ENCODE measurements around the gene ANKRD52. TPM values are rescaled to one million over a fixed set of nuclear protein-coding genes. Genes with fewer than 3 reads are reported as not detected.

Gene ANKRD52
- total and polyA plus RNA-seq, 4 donors: 20.9 to 54.7 (median 32.9) TPM

GRCh38 chr12:56260921-56261320 lies 2.7 kb upstream of the ANKRD52 start:
- no peaks in the 10 kb centered on the region for H3K27me3 ChIP-seq (ENCODE audit: control insufficient read depth, insufficient read depth, low read length)
- peaks cover 12% of the 10 kb centered on the region for H3K36me3 ChIP-seq (ENCODE audit: control insufficient read depth, insufficient read depth, low read length)
- no peaks in the 10 kb centered on the region for H3K9me3 ChIP-seq (ENCODE audit: control insufficient read depth, insufficient read depth, low read length)
- peaks cover 27% of the 10 kb centered on the region for H3K4me1 ChIP-seq (ENCODE audit: control insufficient read depth, insufficient read depth, low read length)
- WGBS (ENCODE audit: insufficient coverage): 80% methylated on average over 3 of the region's 3 CpGs
- no peak overlapping the region for H3K27ac ChIP-seq (ENCODE audit: low read depth, low read length)
- no peak overlapping the region for H3K4me3 ChIP-seq (ENCODE audit: low read depth, low read length)
- DNase-seq (ENCODE audit: low read depth in 4 of 6, low spot score in 6 of 6): no peak

- H3K9me3 ChIP-seq (ENCODE audit: control insufficient read depth, insufficient read depth, low read length): no peaks in the 10 kb centered on the region
- WGBS (ENCODE audit: insufficient coverage): 87% methylated on average over 7 of the region's 8 CpGs
Measured at GRCh38 chr12:56260380-56260779, 2.2 kb upstream of the ANKRD52 start.

GRCh38 chr12:56258820-56259183 lies 618 bp upstream of the ANKRD52 start:
- H3K4me3 ChIP-seq (ENCODE audit: low read depth, low read length): peak overlapping the region; percentile 78
- DNase-seq (ENCODE audit: low read depth in 4 of 6, low spot score in 6 of 6): no peak
- H3K27me3 ChIP-seq (ENCODE audit: control insufficient read depth, insufficient read depth, low read length): no peaks in the 10 kb centered on the region
- H3K9me3 ChIP-seq (ENCODE audit: control insufficient read depth, insufficient read depth, low read length): no peaks in the 10 kb centered on the region
- H3K27ac ChIP-seq (ENCODE audit: low read depth, low read length): peak overlapping the region; percentile 93
- 0% methylated on average over 4 of the region's 9 CpGs for WGBS (ENCODE audit: insufficient coverage)
- peaks cover 27% of the 10 kb centered on the region for H3K4me1 ChIP-seq (ENCODE audit: control insufficient read depth, insufficient read depth, low read length)
- H3K36me3 ChIP-seq (ENCODE audit: control insufficient read depth, insufficient read depth, low read length): peaks cover 33% of the 10 kb centered on the region

More at GRCh38 chr12:56260380-56260779, 2.2 kb upstream of the ANKRD52 start:
- Histone ChIP-seq H3K36me3 (ENCODE audit: control insufficient read depth, insufficient read depth, low read length) (peaks cover 17% of the 10 kb centered on the region), H3K4me1 (ENCODE audit: control insufficient read depth, insufficient read depth, low read length) (peaks cover 27% of the 10 kb centered on the region), H3K27ac (ENCODE audit: low read depth, low read length) (no peak overlapping the region), H3K27me3 (ENCODE audit: control insufficient read depth, insufficient read depth, low read length) (no peaks in the 10 kb centered on the region), H3K4me3 (ENCODE audit: low read depth, low read length) (no peak overlapping the region)
- no peak for DNase-seq (ENCODE audit: low read depth in 4 of 6, low spot score in 6 of 6)

- H3K27ac ChIP-seq (ENCODE audit: low read depth, low read length): peak overlapping the region; percentile 63
- peak in 3 of 6 donors; percentile 13 to 66 (median 51) for DNase-seq (ENCODE audit: low read depth in 4 of 6, low spot score in 6 of 6)
- under 1% methylated on average over 18 of the region's 27 CpGs for WGBS (ENCODE audit: insufficient coverage)
- H3K27me3 ChIP-seq (ENCODE audit: control insufficient read depth, insufficient read depth, low read length): no peaks in the 10 kb centered on the region
- H3K4me3 ChIP-seq (ENCODE audit: low read depth, low read length): peak overlapping the region; percentile 78
- peaks cover 45% of the 10 kb centered on the region for H3K36me3 ChIP-seq (ENCODE audit: control insufficient read depth, insufficient read depth, low read length)
- H3K4me1 ChIP-seq (ENCODE audit: control insufficient read depth, insufficient read depth, low read length): peaks cover 27% of the 10 kb centered on the region
- no peaks in the 10 kb centered on the region for H3K9me3 ChIP-seq (ENCODE audit: control insufficient read depth, insufficient read depth, low read length)
Measured at GRCh38 chr12:56257491-56258067, 605 bp downstream of the ANKRD52 start.

GRCh38 chr12:56257071-56257470 lies 1.1 kb downstream of the ANKRD52 start:
- Histone ChIP-seq H3K9me3 (ENCODE audit: control insufficient read depth, insufficient read depth, low read length) (no peaks in the 10 kb centered on the region), H3K4me3 (ENCODE audit: low read depth, low read length) (peak overlapping the region; percentile 78), H3K36me3 (ENCODE audit: control insufficient read depth, insufficient read depth, low read length) (peaks cover 50% of the 10 kb centered on the region), H3K27me3 (ENCODE audit: control insufficient read depth, insufficient read depth, low read length) (no peaks in the 10 kb centered on the region), H3K4me1 (ENCODE audit: control insufficient read depth, insufficient read depth, low read length) (peaks cover 27% of the 10 kb centered on the region), H3K27ac (ENCODE audit: low read depth, low read length) (no peak overlapping the region)
- 25% methylated on average over 2 of the region's 8 CpGs for WGBS (ENCODE audit: insufficient coverage)
- no peak for DNase-seq (ENCODE audit: low read depth in 4 of 6, low spot score in 6 of 6)

- DNase-seq (ENCODE audit: low read depth in 4 of 6, low spot score in 6 of 6): no peak
Measured at GRCh38 chr12:56256326-56256960, 1.7 kb downstream of the ANKRD52 start.

GRCh38 chr12:56255671-56256070 lies 2.5 kb downstream of the ANKRD52 start:
- peaks cover 27% of the 10 kb centered on the region for H3K4me1 ChIP-seq (ENCODE audit: control insufficient read depth, insufficient read depth, low read length)
- H3K9me3 ChIP-seq (ENCODE audit: control insufficient read depth, insufficient read depth, low read length): no peaks in the 10 kb centered on the region
- peaks cover 62% of the 10 kb centered on the region for H3K36me3 ChIP-seq (ENCODE audit: control insufficient read depth, insufficient read depth, low read length)
- H3K27me3 ChIP-seq (ENCODE audit: control insufficient read depth, insufficient read depth, low read length): no peaks in the 10 kb centered on the region
- no peak for DNase-seq (ENCODE audit: low read depth in 4 of 6, low spot score in 6 of 6)
- 84% methylated on average over 5 of the region's 7 CpGs for WGBS (ENCODE audit: insufficient coverage)
- no peak overlapping the region for H3K27ac ChIP-seq (ENCODE audit: low read depth, low read length)
- no peak overlapping the region for H3K4me3 ChIP-seq (ENCODE audit: low read depth, low read length)

More at GRCh38 chr12:56256326-56256960, 1.7 kb downstream of the ANKRD52 start:
- peaks cover 57% of the 10 kb centered on the region for H3K36me3 ChIP-seq (ENCODE audit: control insufficient read depth, insufficient read depth, low read length)
- H3K27ac ChIP-seq (ENCODE audit: low read depth, low read length): no peak overlapping the region
- H3K4me1 ChIP-seq (ENCODE audit: control insufficient read depth, insufficient read depth, low read length): peaks cover 27% of the 10 kb centered on the region
- no peaks in the 10 kb centered on the region for H3K9me3 ChIP-seq (ENCODE audit: control insufficient read depth, insufficient read depth, low read length)
- WGBS (ENCODE audit: insufficient coverage): no CpG with 5 or more reads among the region's 4 CpGs
- no peak overlapping the region for H3K4me3 ChIP-seq (ENCODE audit: low read depth, low read length)
- no peaks in the 10 kb centered on the region for H3K27me3 ChIP-seq (ENCODE audit: control insufficient read depth, insufficient read depth, low read length)

GRCh38 chr12:56253091-56253490 lies 5.1 kb downstream of the ANKRD52 start:
- Histone ChIP-seq H3K36me3 (ENCODE audit: control insufficient read depth, insufficient read depth, low read length) (peaks cover 84% of the 10 kb centered on the region), H3K4me3 (ENCODE audit: low read depth, low read length) (no peak overlapping the region), H3K9me3 (ENCODE audit: control insufficient read depth, insufficient read depth, low read length) (no peaks in the 10 kb centered on the region), H3K27ac (ENCODE audit: low read depth, low read length) (no peak overlapping the region), H3K4me1 (ENCODE audit: control insufficient read depth, insufficient read depth, low read length) (peaks cover 17% of the 10 kb centered on the region), H3K27me3 (ENCODE audit: control insufficient read depth, insufficient read depth, low read length) (no peaks in the 10 kb centered on the region)
- DNase-seq (ENCODE audit: low read depth in 4 of 6, low spot score in 6 of 6): no peak
- WGBS (ENCODE audit: insufficient coverage): 99% methylated on average over 11 of the region's 11 CpGs

GRCh38 chr12:56252649-56253048 lies 5.5 kb downstream of the ANKRD52 start:
- Histone ChIP-seq H3K4me3 (ENCODE audit: low read depth, low read length) (no peak overlapping the region), H3K4me1 (ENCODE audit: control insufficient read depth, insufficient read depth, low read length) (peaks cover 16% of the 10 kb centered on the region), H3K27ac (ENCODE audit: low read depth, low read length) (no peak overlapping the region), H3K36me3 (ENCODE audit: control insufficient read depth, insufficient read depth, low read length) (peaks cover 89% of the 10 kb centered on the region), H3K27me3 (ENCODE audit: control insufficient read depth, insufficient read depth, low read length) (no peaks in the 10 kb centered on the region), H3K9me3 (ENCODE audit: control insufficient read depth, insufficient read depth, low read length) (no peaks in the 10 kb centered on the region)
- 97% methylated on average over 2 of the region's 3 CpGs for WGBS (ENCODE audit: insufficient coverage)
- DNase-seq (ENCODE audit: low read depth in 4 of 6, low spot score in 6 of 6): no peak

GRCh38 chr12:56248711-56249110 lies 9.5 kb downstream of the ANKRD52 start:
- Histone ChIP-seq H3K4me1 (ENCODE audit: control insufficient read depth, insufficient read depth, low read length) (no peaks in the 10 kb centered on the region), H3K4me3 (ENCODE audit: low read depth, low read length) (no peak overlapping the region), H3K27ac (ENCODE audit: low read depth, low read length) (no peak overlapping the region), H3K27me3 (ENCODE audit: control insufficient read depth, insufficient read depth, low read length) (no peaks in the 10 kb centered on the region), H3K9me3 (ENCODE audit: control insufficient read depth, insufficient read depth, low read length) (no peaks in the 10 kb centered on the region), H3K36me3 (ENCODE audit: control insufficient read depth, insufficient read depth, low read length) (peaks cover 92% of the 10 kb centered on the region)
- no peak for DNase-seq (ENCODE audit: low read depth in 4 of 6, low spot score in 6 of 6)
- 94% methylated on average over 7 of the region's 8 CpGs for WGBS (ENCODE audit: insufficient coverage)
